Left ventricle myocardium inferior (tissue), 1 donor: ENCODE results near the gene SUFU. TPM values are rescaled to one million over a fixed set of nuclear protein-coding genes. Genes with fewer than 3 reads are reported as not detected.

Experiments
- DNase-seq: peaks from one replicate; pipeline ENCODE4 v3.0.0-alpha.2; 2020
- H3K27ac ChIP-seq: fragments of 200-600 bp; replicated peaks from 2 replicates; pipeline ENCODE4 v1.8.0; 2021
- H3K27me3 ChIP-seq: fragments of 200-600 bp; 2 replicates; pipeline ENCODE4 v1.8.0; 2021; ENCODE audit warnings: low read depth
- H3K36me3 ChIP-seq: fragments of 200-600 bp; 2 replicates; pipeline ENCODE4 v1.8.0; 2021
- H3K4me1 ChIP-seq: fragments of 200-600 bp; 2 replicates; pipeline ENCODE4 v1.8.0; 2021
- H3K4me3 ChIP-seq: fragments of 200-600 bp; 2 replicates; pipeline ENCODE4 v1.8.0; 2021; ENCODE audit warnings: mild to moderate bottlenecking, moderate library complexity
- H3K9me3 ChIP-seq: fragments of 200-600 bp; replicated peaks from 2 replicates; pipeline ENCODE4 v1.8.0; 2021
- CTCF ChIP-seq: fragments of 200-600 bp; IDR thresholded peaks from 2 replicates; pipeline ENCODE4 v1.8.0; 2021; ENCODE audit warnings: antibody characterized with exemption, mild to moderate bottlenecking, borderline replicate concordance
- intact Hi-C: fragments of 100-400 bp; cut with micrococcal nuclease; formaldehyde crosslinking; loops from one replicate; pipeline ENCODE4 v1.11.0; 2022
- total RNA-seq: library from RNA; stranded (reverse); fragmentation: NEBNext Ultra II Directional; extraction: Animal tissue kit (Norgen Biotek cat#: 25700); gene quantifications from one replicate; pipeline ENCODE4 v1.2.1, GENCODE V29; 2021
- donor health status: DM: no; HTN: yes; CAD: no; lungs with severe emphysema.

The SUFU gene
- total RNA-seq, 1 donor from 2014 or later, result 7.9 TPM

- Histone ChIP-seq H3K9me3 (no peaks in the 10 kb centered on the region), H3K27ac (no peak overlapping the region), H3K27me3 (no peaks in the 10 kb centered on the region), H3K36me3 (no peaks in the 10 kb centered on the region), H3K4me3 (no peak overlapping the region), H3K4me1 (peaks cover 21% of the 10 kb centered on the region)
- no peak for DNase-seq
- no peak for TF ChIP-seq CTCF
- intact Hi-C loops, result no loop called here
These were observed 36.5 kb upstream of the SUFU start for GRCh38 chr10:102467318-102467717.

GRCh38 chr10:102467971-102468438, 35.8 kb upstream of the SUFU start:
- Histone ChIP-seq H3K36me3 (no peaks in the 10 kb centered on the region), H3K27me3 (no peaks in the 10 kb centered on the region), H3K4me1 (peaks cover 14% of the 10 kb centered on the region), H3K27ac (no peak overlapping the region), H3K4me3 (no peak overlapping the region), H3K9me3 (no peaks in the 10 kb centered on the region)
- no peak for TF ChIP-seq CTCF
- no peak for DNase-seq
- intact Hi-C loops, result no loop called here

- no peak for DNase-seq
- no peaks in the 10 kb centered on the region for H3K27me3 ChIP-seq
- H3K27ac ChIP-seq, result no peak overlapping the region
- intact Hi-C loops, result no loop called here
- H3K9me3 ChIP-seq, result no peaks in the 10 kb centered on the region
- no peak overlapping the region for H3K4me3 ChIP-seq
- no peaks in the 10 kb centered on the region for H3K36me3 ChIP-seq
- peaks cover 7% of the 10 kb centered on the region for H3K4me1 ChIP-seq
- TF ChIP-seq CTCF, result no peak
These were observed 35.1 kb upstream of the SUFU start for GRCh38 chr10:102468683-102469082.

DNA sequence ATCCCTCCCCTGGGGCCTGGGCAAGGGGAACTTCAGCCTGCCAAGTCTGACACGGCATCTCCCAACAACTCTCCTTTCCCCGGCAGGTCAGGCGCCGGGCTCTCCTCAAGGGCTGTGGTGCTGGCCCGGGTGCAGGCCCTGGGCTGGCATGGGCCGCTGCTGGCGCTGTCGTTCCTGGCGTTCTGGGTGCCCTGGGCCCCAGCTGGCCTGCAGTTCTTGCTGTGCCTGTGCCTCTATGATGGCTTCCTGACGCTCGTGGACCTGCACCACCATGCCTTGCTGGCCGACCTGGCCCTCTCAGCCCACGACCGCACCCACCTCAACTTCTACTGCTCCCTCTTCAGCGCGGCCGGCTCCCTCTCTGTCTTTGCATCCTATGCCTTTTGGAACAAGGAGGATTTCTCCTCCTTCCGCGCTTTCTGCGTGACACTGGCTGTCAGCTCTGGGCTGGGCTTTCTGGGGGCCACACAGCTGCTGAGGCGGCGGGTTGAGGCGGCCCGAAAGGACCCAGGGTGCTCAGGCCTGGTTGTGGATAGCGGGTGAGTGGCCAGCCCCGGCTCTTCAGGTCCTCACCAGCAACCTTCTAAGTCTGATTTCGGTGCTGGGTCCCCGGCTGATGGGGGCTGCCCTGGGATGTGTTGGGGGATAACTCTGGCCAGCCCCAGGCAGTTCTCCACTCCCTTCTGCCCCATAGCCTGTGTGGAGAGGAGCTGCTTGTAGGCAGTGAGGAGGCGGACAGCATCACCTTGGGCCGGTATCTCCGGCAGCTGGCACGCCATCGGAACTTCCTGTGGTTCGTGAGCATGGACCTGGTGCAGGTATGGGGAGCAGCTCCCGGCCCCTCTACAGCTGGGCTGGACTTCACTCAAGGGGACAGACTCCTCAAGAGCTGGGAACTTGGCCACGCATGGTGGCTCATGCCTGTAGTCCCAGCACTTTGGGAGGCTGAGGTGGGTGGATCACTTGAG, 32.9 kb upstream of the SUFU start:
- TF ChIP-seq CTCF, result no peak
- Histone ChIP-seq H3K27me3 (no peaks in the 10 kb centered on the region), H3K4me3 (no peak overlapping the region), H3K27ac (no peak overlapping the region), H3K4me1 (peaks cover 6% of the 10 kb centered on the region), H3K9me3 (no peaks in the 10 kb centered on the region), H3K36me3 (no peaks in the 10 kb centered on the region)
- intact Hi-C loops, result loop anchor here (10.0 kb wide), 1 partner anchor 76 kb away; the partner anchor contains the start of gene NFKB2
- no peak for DNase-seq

DNA sequence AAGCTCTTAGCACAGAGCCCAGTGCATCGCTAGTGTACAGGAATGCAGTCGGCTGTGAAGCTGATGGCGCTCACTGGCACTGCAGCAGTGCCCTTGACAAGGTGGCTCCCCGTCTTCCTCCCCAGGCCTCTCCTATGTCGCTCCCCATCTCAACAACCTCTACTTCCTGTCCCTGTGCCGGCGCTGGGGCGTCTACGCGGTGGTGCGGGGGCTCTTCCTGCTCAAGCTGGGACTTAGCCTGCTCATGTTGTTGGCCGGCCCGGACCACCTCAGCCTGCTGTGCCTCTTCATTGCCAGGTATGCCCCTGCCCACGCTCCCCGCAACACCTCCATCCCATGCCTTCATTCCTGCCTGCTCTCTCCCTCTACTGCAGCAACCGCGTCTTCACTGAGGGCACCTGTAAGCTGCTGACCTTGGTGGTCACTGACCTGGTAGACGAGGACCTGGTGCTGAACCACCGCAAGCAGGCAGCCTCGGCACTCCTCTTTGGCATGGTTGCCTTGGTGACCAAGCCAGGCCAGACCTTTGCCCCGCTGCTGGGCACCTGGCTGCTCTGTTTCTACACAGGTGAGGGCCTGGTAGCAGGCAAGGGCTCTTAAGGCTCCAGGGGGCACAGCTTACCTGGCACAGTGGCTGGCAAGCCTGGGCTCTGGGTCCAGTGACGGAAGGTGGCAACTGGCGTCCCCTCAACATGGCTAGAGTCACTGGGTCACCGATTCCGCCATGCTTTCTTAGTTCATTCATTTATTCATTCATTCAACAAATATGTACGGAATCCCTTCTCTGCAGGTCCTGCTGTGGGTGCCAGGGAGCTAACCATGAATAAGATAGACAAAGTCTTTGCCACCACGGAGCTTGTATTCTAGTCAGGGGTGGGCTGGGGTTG, 30.1 kb upstream of the SUFU start:
- Histone ChIP-seq H3K27ac (no peak overlapping the region), H3K36me3 (no peaks in the 10 kb centered on the region), H3K27me3 (no peaks in the 10 kb centered on the region), H3K4me3 (no peak overlapping the region), H3K4me1 (peaks cover 1% of the 10 kb centered on the region), H3K9me3 (no peaks in the 10 kb centered on the region)
- intact Hi-C loops, result loop anchor here (10.0 kb wide), 1 partner anchor 79 kb away; the partner anchor contains the start of gene NFKB2
- DNase-seq, result no peak
- TF ChIP-seq CTCF, result no peak
